Measurements from ENCODE around the gene FUT6.
"Not testable (repeated sequence)": the region's sequence is repeated elsewhere in the genome, so short reads cannot be mapped to it uniquely, and the experiment has no call there.

FUT6 gene

GRCh38 chr19:5857203-5858081 is 17.9 kb upstream of the FUT6 start:
- no peak for DNase-seq

DNA sequence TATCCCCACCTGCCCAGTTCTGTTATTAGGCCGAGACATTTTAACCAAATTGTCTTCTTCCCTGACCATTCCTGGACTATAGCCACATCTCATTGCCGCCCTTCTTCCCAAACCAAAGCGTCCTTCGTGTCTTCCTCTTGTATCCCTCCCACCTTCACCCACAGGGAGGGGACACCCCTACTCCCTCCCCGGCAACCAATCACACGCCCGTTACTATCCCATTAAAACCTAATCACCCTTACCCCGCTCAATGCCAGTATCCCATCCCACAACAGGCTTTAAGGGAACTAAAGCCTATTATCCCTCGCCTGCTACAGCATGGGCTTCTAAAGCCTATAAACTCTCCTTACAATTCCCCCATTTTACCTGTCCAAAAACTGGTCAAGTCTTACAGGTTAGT is 15.6 kb upstream of the FUT6 start:
- not testable (repeated sequence) for DNase-seq

- not testable (repeated sequence) for DNase-seq
Observed at GRCh38 chr19:5854121-5854520, 14.6 kb upstream of the FUT6 start.

DNA sequence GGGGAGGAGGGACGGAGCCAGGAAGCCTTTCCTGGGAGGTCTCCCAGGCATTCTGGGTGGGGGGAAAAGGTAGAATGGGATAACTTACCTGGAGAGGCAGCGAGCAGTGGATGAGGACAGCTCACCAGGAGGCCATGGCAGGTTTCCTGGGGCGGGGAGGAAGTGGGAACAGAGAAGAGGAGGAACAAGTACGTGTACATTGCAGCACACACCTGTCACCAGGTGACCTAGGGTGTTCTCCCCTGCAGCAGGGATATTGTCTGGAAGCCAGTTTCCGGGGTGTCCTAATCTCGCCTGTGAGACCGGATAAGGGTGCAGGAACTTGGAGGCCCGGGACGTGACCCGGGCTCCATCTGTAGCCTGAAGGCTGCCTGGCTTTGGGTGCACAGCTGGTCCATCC is 11.8 kb upstream of the FUT6 start, which contains the start of gene FUT3:
Gene FUT3 (minus strand): TSS at position 148 of the 400 bp plus-strand sequence.
- no peak for DNase-seq

DNA sequence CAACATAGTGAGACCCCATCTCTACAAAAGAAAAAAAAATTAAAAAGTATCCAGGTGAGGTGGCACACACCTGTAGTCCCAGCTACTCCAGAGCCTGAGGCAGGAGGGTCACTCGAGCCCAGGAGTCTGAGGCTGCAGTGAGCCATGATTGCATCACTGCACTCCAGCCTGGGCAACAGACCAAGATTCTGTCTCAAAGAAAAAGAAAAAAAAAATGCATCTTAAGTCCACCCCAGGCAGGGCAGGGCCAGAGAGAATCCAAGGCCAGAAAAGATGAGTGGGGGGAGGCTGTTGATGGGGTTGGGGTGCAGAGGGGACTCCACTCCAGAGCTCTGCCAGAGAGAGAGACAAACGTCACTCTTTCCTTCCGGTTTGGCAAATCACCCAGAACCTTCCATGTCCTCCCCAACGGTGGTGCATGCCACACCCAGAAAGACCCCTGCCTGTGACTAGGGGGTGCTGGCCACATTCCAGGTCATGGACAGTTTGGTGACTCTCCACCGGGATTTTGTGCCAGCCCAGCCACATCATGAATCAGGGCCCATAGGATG is 11.3 kb upstream of the FUT6 start:
- no peak for DNase-seq

DNA sequence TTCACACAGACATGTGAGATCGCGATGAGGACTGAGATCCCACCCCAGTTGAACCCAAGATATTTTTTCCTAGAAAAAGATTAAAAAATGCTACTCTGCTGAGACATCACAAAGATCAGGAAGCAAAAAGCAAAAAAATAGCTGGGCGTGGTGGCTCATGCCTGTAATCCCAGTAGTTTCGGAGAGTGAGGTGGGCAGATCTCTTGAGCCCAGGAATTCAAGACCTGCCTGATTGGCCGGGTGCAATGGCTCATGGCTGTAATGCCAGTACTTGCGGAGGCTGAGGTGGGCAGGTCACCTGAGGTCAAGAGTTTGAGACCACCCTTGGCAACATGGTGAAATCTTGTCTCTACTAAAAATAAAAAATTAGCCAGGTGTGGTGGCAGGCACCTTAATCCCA is 10.7 kb upstream of the FUT6 start:
- no peak for DNase-seq

- not testable (repeated sequence) for DNase-seq
Observed at GRCh38 chr19:5848621-5849020, 9.1 kb upstream of the FUT6 start.

DNA sequence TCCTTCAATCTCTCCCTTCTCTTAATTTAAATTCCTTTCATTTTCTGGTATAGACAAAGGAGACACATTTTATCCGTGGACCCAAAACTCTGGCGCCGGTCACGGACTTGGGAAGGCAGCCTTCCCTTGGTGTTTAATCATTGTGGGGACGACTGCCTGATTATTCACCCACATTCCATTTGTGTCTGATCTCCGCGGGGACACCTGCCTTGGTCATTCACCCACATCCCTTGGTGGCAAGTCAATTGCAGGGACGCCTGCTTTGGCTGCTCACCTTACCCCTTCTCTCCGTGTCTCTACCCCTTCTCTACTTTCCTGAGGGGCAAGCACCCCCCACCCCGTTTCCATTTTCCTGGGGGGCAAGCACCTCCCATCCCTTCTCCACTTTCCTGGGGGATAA is 8.3 kb upstream of the FUT6 start:
- not testable (repeated sequence) for DNase-seq

- DNase-seq: no peak
Observed at GRCh38 chr19:5844456-5845433, 5.2 kb upstream of the FUT6 start.

- DNase-seq: no peak
Observed at GRCh38 chr19:5843295-5843927, 3.9 kb upstream of the FUT6 start.

GRCh38 chr19:5841735-5842111 is 2.2 kb upstream of the FUT6 start:
- DNase-seq: not testable (repeated sequence)

DNA sequence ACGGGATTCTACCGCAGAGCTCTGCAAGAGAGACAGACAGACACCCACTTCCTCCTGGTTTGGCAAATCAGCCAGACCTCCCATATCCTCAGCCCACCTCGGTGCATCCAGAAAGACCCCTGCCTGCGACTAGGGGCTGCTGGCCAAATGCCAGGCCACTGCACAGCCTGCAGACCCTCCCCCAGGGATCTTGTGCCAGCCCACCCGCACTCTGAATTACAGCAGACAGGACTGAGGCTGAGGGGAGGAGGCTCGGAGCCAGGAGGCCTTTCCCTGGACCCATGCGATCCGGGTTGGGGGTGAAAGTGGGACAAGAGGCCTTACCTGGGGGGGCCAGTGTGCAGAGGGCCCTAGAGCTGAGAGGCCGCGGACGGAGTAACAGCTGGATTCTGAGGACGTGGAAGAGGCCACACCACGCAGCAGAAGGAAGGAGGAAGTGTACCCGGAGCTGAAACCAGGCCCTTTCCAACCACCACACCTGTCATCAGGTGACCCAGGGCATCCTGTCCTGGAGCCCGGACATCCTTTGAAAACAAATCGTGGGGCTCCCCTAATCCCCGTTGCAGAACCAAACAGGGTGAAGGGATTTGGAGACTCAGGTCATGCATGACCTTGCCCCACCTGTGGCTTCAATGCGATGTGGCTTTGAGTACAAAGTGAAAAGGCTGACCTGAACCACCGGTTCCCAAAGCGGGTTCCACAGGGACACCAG is 993 bp downstream of the FUT6 start:
- no peak for DNase-seq

GRCh38 chr19:5837761-5838352 is 1.6 kb downstream of the FUT6 start:
- DNase-seq: no peak

DNA sequence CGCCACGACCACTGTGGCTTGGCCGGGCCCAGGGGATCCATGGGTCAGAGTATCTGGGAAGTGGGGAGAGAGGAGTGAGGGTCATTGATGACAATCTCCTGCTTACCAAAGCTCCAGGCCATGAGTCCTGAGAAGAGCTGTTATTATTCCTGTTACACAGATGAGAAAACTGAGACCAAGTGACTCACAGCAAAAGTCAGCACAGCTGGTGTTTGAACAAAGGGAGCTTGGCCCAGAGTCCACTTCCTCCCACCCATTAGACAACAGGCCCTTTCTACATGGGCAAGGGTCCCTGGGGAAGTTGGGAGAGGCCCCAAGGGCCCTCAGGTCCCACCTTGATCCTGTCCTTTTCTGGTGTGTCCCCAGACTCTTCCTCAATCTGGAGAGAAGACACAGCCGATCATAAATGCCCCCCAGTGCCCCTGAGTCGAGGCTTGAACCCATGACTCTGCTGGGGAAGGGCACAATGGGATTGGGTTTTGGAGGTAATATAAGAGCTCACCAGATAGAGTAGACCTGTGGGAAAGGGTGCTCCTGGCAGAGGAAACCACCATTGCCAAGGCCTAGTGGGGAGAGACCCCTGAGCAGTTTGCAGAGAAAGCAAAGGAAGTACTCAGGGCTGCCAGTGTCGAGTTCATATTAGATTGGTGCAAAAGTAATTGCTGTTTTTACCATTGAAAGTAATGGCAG is 6.8 kb downstream of the FUT6 start:
- no peak for DNase-seq

- no peak for DNase-seq
Observed at GRCh38 chr19:5832061-5832460, 7.4 kb downstream of the FUT6 start.

- DNase-seq: no peak
Observed at GRCh38 chr19:5831159-5831558, 8.3 kb downstream of the FUT6 start.

GRCh38 chr19:5829567-5830310 is 9.8 kb downstream of the FUT6 start:
- DNase-seq: no peak

GRCh38 chr19:5828661-5829566 is 10.6 kb downstream of the FUT6 start:
- no peak for DNase-seq

Data from inflammatory macrophage treated with lipopolysaccharide for 1 hour (primary cell).